ENCODE results near the gene SLC1A2.

SLC1A2 gene

DNA sequence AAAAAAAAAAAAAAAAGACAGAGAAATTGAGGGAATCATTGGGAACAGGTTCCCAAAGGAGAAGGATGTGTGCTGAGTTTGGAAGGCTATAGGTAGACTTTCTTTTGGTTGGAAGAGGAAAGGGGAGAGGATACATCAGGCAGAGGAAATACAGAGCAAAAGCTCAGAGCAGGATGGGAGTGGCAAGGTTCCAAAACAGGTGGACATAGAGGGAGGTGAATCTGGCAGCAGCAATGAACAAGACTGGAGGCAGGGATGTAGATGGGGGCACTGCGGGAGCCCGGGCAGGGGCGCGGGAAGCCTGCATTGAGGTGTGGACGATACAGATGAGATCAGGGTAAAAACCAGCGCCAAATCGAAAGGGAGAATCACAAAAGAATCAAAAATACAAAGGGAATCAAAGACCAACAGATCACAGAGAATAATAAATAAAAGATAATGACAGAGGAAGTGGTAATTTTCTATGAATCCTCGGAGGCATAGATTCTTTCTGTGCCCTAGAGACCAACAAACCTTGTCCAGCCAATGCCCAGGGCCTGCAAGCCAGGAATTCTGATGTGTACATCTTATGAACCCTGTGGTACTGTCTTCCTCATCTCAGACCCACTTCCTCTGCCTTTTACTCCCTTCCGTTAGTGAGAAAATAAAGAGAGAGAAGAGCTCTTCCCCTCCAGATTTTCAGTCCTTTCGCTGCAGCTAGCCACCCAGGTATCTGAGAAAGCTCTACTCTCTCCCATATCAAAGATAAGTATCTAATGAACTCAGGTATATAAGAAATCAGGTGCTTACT, 70.3 kb downstream of the SLC1A2 start:
- no peak for DNase-seq (ENCODE audit: low read depth)

DNA sequence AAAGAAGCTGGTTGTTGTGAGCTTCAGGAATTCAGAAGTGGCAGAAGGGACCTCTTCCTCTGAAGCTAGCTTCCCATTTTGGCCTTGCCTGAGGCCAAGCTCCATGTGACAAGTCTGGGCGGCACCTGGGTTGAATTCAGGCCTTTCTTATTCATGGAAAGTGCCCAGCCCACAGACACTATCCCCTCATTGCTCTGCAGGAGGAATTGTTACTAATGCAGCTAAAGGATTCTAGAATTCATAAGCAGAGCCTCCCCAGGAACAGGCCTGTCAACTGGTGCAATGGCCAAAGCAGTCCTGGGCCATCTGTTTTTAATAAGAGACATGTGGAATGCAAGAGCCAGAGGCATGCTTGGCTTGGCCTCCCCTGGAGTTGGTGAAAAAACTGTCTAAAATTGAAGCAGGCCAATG, 71.4 kb downstream of the SLC1A2 start:
- DNase-seq (ENCODE audit: low read depth): peak; percentile 69

DNA sequence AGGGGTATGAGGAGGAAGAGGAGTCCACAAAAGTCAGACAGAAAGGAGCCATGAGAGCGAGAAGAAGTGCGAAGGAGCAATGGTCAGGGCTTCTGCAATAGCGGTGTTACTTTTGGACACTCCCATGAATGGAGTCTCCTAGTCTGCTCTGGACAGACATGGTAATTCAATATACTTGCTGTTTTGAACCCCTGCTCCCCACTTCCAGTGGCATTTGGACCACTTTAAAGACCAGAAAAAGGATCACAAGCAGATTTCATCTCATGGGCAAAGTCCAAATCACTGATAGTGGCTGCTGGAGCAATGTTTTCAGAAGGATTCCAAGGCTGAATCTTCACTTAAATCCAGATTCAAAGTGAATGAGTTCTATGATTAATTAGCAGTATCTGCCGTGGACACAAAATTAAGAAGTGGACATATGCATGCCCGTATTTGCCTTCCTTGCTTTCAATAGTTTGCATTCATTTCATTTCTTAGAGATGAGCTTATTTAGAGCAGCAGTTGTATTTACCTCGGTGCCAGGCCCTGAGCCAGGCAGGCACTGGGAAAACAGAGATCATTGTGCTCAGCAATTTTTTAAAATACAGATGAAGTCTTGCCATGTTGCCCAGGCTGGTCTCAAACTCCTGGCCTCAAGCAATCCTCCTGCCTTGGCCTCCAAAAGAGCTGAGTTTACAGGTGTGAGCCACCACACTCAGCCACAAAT, 72.0 kb downstream of the SLC1A2 start:
- no peak for DNase-seq (ENCODE audit: low read depth)

DNA sequence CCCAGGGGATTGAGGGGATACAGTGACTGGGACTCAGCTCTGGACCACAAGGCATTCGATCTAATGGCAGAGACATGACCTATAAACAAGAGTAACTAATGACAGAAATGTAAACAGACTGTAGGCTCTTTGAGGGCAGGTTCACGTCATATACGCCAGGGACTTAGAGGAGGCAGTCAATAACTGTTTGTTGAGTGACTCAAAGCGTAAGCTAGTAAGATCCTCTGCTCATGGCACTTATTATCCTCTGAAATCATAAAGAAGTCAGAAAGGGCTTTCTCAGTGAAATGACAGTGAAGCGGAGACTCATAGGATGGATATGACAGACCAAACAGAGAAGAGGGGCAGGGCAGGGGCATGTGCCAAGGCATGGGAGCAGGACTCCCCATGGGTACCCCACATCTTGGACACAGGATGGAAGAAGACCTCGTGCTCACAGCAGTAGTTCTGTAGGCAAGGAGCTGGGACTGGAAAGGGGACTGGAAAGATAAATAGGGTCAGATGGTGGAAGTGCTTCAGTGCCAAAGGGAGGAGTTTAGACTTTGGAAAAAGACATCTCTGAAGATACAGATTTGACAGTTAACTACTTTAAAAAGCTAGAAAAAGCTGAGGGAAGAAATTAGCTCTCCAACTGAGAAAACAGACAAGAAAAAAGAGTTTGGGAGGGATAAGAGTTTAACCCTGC, 72.7 kb downstream of the SLC1A2 start:
- no peak for DNase-seq (ENCODE audit: low read depth)

DNA sequence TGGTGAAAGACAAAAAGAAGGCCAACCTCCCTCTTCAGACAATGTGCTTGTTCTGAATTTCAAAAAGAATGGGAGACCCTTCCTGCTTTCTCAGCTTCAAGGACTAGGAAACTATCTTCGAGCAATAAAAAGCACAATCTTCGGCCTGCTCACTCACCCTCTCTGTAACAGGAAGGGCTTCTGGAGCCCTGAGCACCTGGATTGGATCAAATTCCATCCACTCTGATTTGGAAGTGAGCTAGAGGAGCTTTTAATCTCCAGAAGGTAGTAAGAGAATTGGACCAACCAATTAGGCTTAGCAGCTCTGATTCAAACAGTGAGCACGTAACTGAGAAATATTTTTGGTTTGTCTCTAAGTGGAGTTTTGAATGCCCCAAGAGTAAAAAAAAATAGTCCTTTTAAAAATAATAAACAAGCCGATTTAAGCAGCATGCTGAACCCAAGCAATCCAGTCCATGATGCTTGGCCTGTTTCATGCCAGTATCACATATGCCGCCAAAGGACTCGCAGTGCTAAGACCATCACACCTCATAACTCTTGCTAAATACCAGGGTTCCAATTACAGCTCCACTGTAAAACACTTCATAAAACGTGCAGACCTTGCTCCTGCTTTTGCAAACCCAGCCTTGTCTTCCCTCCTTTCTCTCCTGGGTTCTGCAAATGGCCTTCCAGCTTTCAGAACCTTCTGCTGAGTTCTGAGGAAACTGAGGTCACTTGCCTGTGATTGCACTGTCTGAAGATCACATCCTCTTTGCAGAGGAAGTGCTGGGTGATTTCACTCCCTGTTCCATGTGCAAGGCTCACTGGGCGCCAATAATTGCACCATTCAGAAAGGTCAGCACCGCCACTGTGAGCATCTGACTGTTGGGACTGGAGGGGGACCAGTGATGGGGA, 74.4 kb downstream of the SLC1A2 start:
- no peak for DNase-seq (ENCODE audit: low read depth)

DNA sequence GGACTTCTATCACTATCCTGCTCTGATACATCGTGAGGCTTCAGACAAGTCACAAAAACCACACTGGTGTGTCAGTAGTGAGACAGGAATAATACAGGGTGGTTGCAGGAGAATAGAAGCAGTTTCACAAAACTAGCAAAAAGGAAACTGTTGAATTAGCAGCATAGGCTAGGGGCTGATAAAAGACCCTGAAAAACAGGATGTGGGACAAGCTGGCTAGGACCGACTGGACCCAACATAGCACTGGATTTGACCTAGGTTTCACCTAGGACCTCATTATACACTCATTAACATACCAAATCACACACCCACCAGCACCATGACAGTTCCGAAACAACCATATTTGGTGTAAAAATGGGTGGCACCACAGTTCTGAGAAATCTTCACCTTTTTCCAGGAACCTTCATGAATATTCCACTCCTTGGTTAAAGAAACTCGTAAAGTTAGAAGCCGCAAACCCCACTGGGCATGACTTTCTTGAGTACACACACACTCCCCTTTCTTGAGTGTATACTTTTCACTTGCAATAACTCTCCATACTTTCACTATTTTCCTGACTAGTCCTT, 76.2 kb downstream of the SLC1A2 start:
- no peak for DNase-seq (ENCODE audit: low read depth)

DNA sequence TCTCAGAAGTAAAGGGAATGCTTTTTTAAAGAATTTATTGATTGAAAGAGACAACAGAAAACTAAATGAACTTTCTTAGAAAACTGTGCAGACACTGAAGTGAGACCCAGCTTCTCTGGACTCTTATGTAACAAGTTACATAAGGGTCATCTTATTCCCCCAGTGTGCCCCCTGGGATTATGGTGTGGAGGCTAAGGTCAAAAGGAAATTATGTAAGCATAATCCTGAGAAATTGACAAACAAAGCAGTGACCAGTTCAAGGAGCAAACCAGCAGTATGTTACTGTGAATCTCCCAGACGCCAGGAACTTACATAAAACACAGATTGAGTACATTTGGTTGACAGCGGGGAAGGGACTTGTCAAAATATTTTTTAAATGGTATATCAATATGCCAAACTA, 78.6 kb downstream of the SLC1A2 start:
- no peak for DNase-seq (ENCODE audit: low read depth)

DNA sequence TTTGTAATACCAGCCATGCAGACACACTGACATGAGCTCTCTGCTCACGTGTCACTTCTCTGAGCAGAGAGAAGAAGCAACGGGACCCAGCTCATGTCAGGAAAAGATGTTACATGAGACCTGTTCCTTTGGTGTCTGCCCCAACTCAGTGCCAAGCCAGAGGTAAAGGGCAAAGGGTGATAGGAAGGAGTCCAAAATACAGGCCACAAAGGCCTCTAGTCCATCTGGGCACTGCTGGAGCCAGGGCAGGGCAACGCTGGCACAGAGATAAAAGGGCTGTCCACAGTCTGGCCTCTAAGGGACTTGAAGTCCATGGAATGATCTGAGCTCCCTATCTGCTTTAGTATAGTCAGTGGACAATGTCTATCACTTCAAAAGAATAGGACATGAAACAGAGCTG, 79.3 kb downstream of the SLC1A2 start:
- no peak for DNase-seq (ENCODE audit: low read depth)

DNA sequence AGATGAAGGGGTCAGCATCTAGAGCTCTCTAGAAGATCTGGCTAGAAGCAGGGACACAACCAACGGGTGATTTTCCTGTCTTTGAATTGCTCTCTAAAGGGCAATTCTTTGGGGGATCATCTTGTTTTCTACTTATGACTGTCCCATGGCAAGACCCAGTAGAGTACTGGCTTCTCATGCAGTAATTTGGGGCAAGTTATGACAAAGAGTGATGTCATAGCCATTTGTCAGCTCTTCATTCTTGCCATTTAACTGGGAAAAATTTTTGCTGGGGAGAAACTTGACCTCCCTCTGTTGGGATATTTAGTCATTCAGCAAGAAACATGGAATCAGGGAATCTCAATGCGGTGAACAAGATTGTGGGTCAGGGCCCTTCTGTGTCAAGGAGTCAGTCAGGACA, 80.4 kb downstream of the SLC1A2 start:
- no peak for DNase-seq (ENCODE audit: low read depth)

DNA sequence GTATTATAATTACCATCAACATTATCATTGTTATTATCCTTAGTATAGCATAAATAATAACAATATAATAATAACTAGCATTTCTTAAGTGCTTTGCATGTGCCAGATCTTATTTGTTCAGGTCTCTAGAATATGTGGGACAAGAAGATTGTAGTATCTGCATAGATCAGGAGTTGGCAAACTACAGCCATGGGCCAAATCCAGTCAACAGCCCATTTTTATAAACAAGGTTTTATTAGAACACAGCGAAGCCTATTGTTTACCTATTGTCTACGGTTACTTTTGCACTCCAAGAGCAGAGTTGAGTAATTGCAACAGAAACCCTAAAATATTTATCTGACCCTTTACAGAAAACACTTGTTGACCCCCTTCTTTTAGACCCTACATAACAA, 81.4 kb downstream of the SLC1A2 start:
- DNase-seq (ENCODE audit: low read depth): no peak

DNA sequence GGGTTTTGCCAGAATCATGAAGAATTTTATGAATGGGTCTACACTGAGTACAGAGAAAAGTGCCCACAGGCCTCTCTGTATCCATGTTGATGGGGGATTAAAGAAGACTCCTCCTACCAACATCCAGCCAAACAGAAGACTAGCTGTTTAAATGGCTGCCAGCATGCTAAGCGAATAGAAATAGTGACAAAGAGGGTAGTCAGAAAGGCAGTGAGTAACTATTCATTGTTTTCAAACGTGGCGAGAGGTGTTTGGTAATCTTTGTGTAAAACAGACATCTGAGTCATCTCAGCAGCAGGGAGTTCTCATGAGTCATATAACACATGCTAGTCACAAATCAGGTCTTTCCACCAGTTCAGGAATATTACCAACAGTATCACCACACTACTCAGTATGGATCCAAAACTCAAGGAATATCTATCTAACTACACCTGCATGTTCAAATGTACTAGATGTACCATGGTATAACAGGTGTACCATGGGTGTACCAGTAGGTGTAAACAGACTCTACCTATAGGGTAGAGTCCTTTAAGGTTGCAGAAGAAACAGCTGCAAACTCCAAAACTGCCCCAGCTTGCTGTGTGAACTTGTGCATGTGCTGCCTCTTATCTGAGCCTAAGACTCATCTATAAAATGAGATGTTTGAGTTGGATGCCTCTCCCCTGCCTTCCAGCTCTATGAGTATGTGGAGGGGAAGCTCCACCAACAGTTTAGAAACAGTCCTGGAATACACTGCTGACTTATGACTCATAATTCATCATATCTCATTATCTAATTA, 82.0 kb downstream of the SLC1A2 start:
- DNase-seq (ENCODE audit: low read depth): peak; percentile 97

DNA sequence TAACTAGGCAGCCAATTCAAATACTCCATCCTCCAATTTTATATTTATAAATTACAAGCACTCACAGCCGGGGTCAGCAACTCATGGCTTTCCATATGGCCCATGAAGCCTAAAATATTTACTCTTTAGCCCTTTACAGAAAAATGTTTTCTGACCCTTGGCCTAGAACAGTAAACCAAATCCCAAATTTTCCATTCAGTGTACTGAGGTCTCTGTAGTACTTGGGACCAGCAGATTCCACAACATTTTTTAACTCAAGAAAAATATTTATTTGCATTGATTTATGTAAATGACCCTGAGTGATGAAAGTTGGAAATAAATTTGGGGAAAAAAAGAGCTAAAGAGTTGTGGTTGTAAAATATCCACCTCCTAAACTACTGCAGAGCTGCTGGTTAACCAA, 82.6 kb downstream of the SLC1A2 start:
- DNase-seq (ENCODE audit: low read depth): no peak

DNA sequence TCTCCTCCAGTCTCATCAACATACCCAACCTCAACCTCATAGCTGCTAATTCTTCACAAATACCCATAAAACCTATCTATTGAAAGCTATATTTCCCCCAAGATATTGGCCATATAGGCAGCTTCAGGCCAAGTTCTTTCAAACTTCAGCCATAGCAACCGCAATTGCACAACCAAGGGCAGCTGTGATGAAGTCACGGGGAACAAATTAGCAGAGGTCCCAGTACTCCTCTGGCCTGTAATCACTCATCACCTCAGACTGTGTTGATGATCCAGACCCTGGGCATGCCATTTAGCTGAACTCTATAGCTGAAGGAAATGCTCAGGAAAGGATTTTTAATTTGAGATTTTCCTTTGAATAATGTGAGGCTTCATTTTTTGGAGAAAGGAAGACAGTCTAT, 84.1 kb downstream of the SLC1A2 start:
- DNase-seq (ENCODE audit: low read depth): no peak

DNA sequence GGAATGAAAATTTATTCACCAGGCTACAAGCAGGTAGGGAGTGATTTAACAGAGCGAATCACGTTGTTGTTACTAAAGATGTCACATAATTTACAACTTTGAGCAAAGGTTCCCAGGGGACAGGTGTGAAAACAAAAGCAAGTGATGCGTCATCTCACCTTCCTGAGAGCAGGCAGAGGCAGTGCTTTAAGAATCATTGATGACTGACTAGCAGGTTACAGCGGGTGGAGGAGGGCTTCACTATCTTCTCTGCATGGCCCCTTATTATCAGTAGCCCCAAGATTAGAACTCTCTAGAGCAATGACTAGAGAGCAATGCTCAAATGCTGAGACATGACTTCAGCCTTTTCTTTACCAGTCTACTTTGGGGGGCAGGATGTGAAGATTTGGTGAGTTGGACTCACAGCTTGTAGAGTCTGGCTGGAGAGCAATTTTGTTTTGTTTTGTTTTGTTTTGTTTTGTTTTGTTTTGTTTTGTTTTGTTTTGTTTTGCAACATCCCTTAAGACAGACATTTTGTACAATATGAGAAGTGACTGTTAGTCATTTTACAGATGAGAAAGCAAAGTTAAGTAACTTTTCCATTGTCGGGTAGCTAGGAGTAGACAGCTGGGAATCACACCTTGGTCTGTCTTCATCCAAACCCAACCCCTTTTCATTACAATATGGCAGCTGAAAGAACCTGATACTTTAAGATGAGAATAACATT, 84.8 kb downstream of the SLC1A2 start:
- no peak for DNase-seq (ENCODE audit: low read depth)

DNA sequence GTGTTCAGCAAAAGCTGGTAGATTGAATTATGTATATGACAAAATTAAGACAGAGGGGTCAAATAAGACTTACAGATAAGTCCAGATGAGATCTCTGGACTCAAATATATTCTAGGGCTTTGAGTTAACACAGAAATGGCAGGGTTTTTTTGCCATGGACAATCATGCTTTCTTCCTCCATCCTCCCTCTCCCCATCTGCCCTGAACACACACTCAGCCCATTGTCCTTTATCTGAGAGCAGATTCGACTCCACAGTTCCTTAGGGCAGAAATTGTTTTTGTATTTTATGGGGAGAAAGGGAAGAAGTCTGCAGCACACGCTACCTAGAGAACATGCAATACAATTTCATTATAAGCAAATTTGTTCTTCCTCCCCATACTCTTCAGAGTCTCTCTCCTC, 86.8 kb downstream of the SLC1A2 start:
- DNase-seq (ENCODE audit: low read depth): no peak

DNA sequence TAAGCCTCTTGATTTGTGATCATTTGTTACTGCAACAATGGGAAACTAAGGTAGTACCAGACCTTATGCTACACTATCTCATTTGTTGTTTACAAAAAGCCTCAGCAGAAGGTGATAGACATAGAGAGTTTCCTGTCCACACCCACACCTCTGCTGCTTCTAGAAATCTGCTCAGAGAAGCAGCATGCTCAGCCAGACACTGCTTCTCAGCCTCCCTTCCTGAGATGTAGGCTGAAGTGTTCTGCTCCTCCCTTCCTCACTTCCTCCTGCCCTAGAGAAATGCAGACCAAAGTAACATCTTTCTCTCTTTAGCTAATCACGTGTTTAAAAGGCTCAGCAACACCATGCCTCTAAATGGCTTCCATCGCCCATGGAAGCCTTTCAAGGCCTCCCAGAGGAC, 88.4 kb downstream of the SLC1A2 start:
- no peak for DNase-seq (ENCODE audit: low read depth)

DNA sequence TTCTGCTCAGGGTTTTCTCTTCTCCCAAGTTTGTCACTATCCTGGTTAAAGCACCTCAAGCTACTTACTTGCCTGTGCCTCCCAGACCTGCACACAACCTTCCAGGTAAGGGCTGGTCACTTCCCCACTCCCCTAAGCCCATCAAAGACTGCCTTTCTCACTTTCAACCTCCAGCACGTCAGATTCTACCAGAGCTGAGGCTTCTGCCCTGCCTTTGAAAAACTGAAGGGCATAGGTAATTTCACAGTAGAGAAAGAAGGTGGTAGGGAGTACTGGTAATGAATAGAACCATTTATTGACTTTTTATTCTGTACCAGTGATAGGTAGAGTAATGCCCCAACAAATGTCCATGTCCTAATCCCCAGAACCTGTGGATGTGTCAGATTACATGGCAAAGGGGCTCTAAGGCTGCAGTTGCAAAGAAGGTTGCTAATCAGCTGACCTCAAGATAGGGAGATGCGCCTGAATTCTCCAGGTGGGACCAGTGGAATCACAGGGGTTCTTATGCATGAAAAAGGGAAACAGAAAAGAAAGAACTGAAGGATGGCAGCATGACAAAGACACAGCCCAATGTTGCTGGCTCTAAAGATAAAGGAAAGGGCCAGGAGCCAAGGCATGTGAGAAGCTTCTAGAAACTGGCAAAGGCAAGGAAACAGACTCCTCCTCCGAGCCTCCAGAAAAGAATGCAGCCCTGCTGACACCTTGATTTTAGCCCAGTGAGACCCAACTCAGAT, 89.0 kb downstream of the SLC1A2 start:
- DNase-seq (ENCODE audit: low read depth): no peak

DNA sequence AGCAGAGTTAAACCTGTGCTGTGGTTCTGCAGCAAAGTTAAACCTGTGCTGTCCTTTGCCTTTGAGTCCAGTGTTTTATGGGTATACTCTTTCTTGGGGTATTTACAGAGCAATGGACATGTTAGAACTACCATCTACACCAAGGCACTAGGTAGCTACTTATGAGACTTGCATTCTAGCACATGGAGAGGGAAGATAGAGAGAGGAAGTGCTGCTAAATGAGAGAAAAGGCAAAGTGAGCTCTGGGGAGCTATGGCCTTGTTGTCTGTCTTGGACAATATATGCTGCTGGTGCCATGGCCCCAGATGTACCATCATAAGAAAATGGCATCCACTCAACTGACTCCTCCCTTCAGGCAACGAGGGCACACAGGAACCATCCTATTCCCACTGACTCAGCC, 91.5 kb downstream of the SLC1A2 start:
- DNase-seq (ENCODE audit: low read depth): no peak

DNA sequence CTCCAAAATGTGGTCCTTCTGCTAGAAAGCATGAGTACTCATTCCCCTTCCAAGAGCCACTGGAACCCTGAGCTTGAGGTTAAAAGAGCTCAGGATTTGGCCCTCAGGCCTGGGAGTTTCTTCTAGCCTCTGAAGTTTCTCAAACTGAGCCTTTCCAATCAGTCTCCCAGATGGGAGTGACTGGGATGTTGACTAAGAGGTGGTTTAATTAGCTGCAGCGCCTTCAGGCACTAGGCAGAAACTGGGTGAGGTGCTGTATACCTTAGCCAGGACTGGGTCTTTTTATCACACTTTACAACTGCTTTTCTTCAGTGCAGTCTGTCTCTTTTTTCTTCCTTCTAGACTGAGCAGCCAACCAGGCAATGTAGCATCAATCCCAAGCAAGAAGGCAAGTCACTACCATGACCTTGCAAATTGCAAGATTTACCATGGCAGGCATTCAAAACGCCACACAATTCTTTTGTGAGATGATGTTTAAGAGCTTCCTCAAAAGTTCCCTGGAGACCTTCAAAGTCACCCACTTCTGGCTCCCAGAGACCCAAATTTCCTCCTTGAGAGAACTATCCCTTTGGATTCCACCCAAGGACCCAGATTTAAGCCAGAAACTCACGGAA, 93.0 kb downstream of the SLC1A2 start:
- no peak for DNase-seq (ENCODE audit: low read depth)

Data from GM04504 (cell line).